Left forelimb (tissue), 1 donor: ENCODE data around the gene TBC1D24.

Source experiments
- DNase-seq: peaks from one replicate; pipeline ENCODE4 v3.0.0-alpha.2; 2018; ENCODE audit warnings: low spot score

The TBC1D24 gene

GRCh38 chr16:2450535-2450934 lies 24.4 kb upstream of the TBC1D24 start:
- DNase-seq: no peak

DNA sequence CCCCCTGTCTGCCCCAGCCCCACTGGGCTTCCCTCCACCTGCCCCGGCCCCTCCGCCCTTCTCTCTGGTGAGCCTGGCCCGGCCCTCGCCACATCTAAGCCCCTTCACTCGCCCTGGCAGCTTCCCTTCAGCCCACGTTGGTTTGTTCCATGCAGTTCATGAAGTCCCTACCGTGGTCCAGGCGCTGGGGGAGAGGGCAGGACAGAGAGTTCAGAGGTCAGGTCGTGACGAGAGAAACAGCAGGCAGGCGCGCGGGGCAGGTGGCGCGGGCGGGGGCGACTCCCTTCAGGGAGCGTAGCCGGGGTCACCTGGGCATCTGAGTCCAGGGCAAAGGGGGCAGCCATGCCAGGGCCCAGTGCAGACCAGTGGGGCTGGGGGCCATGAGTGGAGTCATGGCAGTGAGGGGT lies 23.9 kb upstream of the TBC1D24 start:
- DNase-seq: no peak

- DNase-seq: no peak
Measured at GRCh38 chr16:2451851-2452320, 23.0 kb upstream of the TBC1D24 start.

GRCh38 chr16:2452650-2453049 lies 22.3 kb upstream of the TBC1D24 start:
- DNase-seq: no peak

- no peak for DNase-seq
Measured at GRCh38 chr16:2455081-2455845, 19.7 kb upstream of the TBC1D24 start.

DNA sequence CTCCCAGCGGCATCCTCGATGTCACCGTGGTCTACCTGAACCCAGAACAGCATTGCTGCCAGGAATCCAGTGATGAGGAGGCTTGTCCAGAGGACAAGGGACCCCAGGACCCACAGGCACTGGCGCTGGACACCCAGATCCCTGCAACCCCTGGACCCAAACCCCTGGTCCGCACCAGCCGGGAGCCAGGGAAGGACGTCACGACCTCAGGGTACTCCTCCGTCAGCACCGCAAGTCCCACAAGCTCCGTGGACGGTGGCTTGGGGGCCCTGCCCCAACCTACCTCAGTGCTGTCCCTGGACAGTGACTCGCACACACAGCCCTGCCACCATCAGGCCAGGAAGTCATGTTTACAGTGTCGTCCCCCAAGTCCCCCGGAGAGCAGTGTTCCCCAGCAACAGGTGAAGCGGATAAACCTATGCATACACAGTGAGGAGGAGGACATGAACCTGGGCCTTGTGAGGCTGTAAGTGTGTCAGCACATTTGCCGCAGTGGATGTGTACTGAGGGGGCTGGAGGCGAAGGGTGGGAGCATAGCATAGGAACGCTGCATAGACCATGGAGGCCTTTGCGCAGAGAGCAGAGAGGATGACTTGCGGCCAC lies 18.3 kb upstream of the TBC1D24 start:
- DNase-seq: no peak

GRCh38 chr16:2457267-2457666 lies 17.7 kb upstream of the TBC1D24 start:
- DNase-seq: no peak

DNA sequence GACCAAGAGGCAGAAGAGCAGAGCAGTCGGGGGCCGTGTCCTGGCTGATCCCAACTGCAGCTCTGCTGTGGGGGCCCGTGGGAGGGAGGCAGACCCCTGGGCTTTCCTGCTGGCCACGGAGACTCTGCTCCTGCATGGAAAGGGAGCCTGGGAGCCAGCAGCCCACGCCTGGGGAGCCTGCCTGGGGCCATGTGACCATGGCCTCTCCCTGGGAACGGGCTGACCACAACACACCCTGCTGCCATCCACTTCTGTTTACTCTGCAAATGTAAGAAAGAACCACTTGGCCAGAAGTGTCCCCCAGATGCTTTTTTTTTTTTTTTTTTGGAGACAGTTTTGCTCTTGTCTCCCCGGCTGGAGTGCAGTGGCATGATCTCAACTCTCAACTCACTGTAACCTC lies 17.0 kb upstream of the TBC1D24 start:
- DNase-seq: no peak

DNA sequence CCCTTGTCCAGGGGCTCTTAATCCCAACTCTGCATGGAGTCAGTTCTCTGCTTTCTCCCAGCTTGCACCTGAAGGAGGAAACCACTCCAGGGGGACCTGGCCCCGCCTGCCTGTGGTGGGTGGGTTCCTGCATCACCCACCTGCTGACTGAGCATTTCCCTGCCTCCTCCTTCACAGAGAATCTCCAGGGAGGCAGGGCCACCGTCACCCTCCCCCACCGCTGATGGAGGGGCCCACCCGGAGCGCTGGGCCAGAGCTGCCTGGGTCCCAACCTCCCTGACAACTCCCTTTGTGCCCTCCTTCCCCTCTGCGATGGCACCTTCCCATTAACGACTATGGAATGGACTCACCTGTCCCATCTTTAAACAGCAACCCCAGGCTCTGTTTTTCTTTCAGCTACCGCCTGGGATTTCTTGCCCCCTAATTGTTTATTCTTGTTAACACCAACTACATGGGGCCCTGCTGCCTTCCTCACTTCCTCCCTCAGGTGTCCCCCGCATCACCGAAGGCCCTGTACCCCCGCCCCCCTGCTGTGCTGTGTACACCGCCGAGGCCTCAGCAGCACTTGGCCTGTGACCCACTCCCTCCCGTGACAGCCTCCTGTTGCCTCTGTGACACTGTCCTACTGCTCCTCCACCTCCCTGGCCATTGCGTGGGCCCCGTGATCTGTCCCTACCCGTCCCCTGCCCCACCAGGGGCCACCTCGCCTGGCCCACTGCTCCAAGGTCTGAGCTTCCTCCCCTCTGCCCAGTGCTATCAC lies 15.9 kb upstream of the TBC1D24 start:
- DNase-seq: no peak

DNA sequence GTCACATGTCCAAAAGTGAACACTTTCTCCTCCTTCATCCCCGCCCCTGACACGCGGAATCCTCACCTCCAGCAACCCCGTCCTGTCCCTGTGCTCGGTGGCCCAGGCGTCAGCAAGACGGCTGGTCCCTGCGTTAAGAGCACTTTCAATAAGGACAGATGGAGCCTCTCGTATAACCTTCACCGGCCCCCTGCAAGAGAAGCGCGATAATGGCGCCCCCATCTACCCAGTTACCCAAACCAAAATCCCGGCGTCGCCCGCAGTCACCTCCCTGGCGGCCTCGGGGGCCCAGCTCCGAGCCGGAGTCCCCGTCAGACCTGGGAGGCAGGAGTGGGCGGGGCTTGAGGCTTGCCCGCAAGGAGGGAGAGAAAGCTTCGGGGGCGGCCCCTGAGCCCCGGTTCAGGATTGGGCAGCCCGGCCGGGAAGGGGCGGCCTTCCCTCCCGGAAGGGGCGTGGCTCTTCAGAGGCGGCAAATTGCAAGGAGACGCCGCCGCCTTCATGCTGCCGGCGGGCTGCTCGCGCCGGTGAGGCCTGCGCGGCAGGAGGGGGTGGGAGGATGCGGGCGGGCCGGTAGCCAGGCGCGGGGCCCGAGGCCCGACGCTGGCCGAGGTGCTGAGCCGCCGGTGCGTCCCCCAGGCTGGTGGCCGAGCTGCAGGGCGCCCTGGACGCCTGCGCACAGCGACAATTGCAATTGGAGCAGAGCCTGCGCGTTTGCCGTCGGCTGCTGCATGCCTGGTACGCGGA lies 15.1 kb upstream of the TBC1D24 start, which contains the start of gene TEDC2:
Gene TEDC2 (plus strand): TSS at position 463 of the 744 bp plus-strand sequence. CDS start 36 bp downstream, at position 499.
- DNase-seq: peak; percentile 96

DNA sequence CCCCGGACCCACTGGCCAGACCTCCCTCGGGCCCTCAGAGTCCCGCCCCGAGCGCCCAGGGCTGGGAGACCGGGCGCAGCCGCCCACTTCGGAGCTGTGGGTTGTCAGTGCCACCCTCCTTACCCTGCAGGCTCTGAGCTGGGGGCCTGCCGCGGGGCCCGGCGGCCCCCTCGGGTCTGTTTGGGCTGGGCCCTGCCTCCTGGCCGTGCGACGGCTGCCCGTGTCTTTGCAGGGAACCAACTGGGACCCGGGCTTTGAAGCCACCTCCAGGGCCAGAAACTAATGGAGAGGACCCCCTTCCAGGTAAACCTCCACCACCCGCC lies 14.6 kb upstream of the TBC1D24 start:
- DNase-seq: no peak

- no peak for DNase-seq
Measured at GRCh38 chr16:2460916-2461315, 14.0 kb upstream of the TBC1D24 start.

DNA sequence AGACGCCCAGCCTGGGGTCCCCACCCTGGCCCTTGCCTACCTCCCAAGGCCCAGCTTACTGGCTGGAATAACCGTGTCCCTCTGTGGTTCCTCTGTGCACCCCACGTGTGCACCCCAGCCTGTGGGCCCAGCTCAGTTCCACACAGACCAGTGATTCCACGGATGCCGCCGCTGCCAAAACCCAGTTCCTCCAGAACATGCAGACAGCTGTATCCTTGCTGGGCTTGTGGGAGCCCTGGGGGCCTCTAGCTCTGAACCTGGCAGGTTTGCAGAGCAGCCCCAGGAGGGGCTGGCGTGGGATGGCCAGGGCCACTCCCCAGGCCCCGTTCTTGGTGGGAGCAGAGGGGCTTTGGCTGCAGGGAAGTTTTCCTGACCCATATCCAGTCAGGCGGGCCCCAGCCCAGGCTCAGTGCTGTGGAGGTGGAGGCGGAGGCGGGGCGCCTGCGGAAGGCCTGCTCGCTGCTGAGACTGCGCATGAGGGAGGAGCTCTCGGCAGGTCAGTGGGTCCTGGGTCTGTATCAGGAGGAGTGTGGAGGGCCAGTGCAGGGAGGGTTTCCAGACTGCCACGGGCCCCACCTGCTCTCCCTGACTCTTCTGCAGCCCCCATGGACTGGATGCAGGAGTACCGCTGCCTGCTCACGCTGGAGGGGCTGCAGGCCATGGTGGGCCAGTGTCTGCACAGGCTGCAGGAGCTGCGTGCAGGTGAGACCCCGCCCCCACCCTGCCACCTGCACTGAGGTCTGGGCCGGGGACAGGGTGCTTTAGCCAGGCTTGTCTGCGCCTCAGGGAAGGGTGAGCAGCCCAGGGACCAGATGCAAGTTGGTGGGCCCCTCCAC lies 12.7 kb upstream of the TBC1D24 start:
- no peak for DNase-seq

- no peak for DNase-seq
Measured at GRCh38 chr16:2464333-2464732, 10.6 kb upstream of the TBC1D24 start.

DNA sequence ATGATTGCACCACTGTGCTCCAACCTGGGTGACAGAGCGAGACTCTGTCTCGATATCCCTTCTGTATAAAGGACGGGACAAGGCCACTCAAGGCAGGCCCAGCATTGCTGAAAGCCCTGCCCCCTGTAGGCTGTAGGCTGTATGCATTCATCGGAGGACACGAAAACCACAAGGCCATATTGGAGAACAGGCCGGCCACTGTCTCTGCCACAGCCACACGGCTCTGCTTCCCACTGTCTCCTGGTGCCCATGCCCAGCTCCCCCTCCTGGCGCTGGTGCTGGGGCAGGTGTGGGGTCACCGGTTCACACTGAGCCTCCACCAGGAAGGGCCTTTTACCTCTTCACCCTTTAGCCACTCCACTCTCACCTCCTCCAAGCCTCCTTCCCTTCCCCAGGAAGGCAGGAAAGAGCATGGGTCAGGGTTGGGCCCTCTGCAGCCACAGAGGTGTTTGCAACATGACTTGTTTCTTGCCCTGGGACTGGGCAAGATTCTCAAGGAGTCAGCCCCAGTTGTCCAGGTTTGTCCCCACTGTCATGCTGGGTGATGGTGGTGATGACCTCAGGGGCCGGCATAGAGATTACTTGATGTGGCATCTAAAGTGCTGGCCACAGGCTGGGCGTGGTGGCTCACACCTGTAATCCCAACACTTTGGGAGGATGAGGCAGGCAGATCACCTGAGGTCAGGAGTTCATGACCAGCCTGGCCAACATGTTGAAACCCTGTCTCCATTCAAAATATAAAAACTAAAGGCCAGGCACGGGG lies 9.1 kb upstream of the TBC1D24 start:
- no peak for DNase-seq

DNA sequence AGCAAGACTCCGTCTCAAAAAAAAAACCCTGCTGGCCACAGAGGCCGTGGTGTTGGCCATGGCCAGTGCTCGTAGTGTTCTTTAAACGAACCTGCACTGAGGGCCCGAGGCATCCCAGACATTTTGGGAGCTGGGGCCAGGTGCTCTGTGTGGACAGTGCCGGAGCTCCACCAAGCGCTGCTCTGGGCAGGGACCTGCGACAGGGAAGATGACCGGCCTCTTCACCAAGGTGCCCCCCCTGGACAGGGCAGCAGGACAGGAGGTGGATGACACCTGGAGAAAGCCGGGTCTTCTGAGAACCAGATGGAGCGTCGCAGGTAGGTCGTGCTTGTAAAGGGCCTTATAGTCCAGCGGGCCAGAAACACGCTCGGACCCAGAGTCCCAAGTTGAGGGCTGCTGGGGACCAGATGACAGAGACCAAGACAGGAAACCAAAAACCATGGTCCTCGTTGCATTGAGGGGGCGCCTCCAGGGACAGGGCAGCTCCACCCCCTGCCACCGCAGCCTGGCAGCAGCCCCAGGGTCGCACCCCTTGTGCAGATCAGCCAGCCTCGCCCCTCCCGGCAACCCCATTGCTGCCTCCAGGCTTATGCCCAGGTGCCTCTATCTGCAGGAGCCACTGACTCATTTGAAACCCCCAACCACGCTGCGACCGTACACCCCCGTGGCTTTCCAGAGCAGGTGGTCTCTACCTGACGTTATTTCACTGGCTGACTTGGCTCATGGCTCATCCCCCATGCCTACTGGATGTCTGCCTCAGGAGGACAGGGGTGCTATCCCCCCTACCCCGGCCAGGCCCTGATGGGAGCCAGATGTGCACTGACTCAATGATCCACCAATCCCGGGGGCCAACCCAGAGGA lies 8.0 kb upstream of the TBC1D24 start:
- DNase-seq: no peak

DNA sequence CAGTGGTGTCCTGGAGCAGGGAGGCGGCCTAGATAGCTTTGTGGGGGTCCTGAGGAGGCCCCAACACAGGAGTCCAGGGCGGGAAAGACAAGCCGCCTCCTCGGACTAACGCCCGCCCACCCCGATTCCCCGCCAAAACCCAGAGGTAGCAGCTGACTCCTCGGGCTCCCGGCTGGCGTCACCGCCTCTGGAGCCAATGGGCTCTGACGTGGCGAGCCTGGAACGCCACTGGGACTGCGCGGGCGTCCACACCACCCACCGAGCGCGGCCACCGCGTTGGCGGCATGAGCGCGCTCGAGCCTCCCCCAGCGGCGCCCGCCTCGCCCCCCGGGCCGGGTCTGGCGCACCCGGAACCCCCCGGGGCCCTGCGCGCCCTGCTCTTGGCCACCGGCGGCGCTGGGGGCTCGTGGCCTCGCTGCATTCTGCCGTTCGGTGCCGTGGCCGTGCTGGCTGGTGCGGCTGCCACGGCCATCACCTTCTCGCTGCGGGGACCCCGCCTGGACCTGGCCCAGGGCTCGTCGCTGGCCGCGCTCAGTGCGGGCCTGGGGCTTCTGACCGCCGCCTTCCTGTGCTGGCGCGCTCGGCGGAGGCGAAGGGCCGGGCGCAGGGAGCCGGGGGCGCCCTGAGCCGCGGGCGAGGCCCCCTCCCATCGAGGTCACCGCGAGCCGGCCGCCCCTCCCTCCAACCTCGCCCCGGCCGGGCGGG lies 7.2 kb upstream of the TBC1D24 start:
- peak; percentile 87 for DNase-seq

- no peak for DNase-seq
Measured at GRCh38 chr16:2468233-2468724, 6.6 kb upstream of the TBC1D24 start.
